D721Med (cell line): ENCODE results near the gene SUDS3.

Experiments used
- DNase-seq: peaks from one replicate; pipeline ENCODE4 v3.0.0; 2011; ENCODE audit warnings: low spot score; ENCODE audit not compliant: insufficient read length
- FAIRE-seq: peaks from 2 replicates; lab custom pipeline; 2011; peaks lifted over from hg19 to GRCh38; lab: Jason Lieb, UNC
- CTCF ChIP-seq: IDR thresholded peaks from 2 replicates; pipeline ENCODE4 v1.5.1; 2012; ENCODE audit warnings: mild to moderate bottlenecking, control low read depth; ENCODE audit not compliant: insufficient read depth; ENCODE audit errors: missing control alignments

The SUDS3 gene

GRCh38 chr12:118374126-118374725, 2.1 kb upstream of the SUDS3 start:
- TF ChIP-seq CTCF, result no peak
- no peak for FAIRE-seq
- DNase-seq, result no peak

GRCh38 chr12:118374909-118375308, 1.4 kb upstream of the SUDS3 start:
- no peak for TF ChIP-seq CTCF
- DNase-seq (no peak), FAIRE-seq (no peak)

- DNase-seq, result no peak
- FAIRE-seq, result no peak
- TF ChIP-seq CTCF, result no peak
Observed at GRCh38 chr12:118375348-118375747, 1.0 kb upstream of the SUDS3 start.

GRCh38 chr12:118377021-118377883, 897 bp downstream of the SUDS3 start:
- no peak for FAIRE-seq
- DNase-seq, result no peak
- no peak for TF ChIP-seq CTCF

GRCh38 chr12:118377884-118378470, 1.6 kb downstream of the SUDS3 start:
- no peak for FAIRE-seq
- peak; percentile 50 for DNase-seq
- peak; percentile 87 for TF ChIP-seq CTCF

GRCh38 chr12:118391424-118391823, 15.1 kb downstream of the SUDS3 start:
- FAIRE-seq, result no peak
- DNase-seq, result no peak
- TF ChIP-seq CTCF, result no peak
